ENCODE data around the gene ABHD17A.

ABHD17A gene

GRCh38 chr19:1885398-1886119 lies at the start of gene ABHD17A:
Gene ABHD17A (minus strand): TSS chr19:1885496. CDS start chr19:1881566, 3,930 bp downstream.
- peak; percentile 84 for DNase-seq

DNA sequence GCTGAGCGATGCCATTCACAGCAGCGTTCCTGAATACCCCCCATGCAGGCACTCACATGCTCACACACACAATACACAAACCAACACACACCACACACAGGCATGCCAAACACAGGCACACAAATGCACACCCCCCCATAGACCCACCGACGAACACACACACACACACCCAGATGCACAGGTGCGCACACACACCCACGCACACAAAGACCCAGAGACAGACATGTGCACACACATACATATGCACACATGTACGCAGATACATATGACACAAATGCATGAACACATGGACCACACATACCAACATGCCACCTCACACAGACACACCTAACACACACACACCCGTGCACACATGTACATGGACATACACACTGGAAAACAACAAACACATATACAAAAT lies 48.6 kb upstream of the ABHD17A start:
- DNase-seq, result no peak

- no peak for DNase-seq
Measured at GRCh38 chr19:1933244-1933643, 47.9 kb upstream of the ABHD17A start.

GRCh38 chr19:1932395-1932794 lies 47.1 kb upstream of the ABHD17A start:
- no peak for DNase-seq

DNA sequence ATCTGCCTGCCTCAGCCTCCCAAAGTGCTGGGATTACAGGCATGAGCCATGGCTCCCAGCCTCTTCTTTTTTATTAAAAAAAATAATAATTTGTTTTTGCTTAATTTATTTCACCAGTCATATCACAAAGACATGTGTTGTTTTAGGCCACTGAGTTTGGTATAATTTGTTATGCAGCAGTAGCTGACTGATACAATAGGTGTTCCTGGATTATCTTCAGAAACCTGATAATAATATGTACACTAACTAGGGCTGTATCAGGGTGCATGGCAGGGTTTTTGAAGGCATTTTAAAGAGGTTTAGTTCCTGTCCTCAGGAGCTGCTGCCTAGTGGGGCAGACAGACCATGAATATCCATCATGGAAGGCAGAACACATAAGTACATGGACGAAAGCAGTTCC lies 46.1 kb upstream of the ABHD17A start:
- no peak for DNase-seq

DNA sequence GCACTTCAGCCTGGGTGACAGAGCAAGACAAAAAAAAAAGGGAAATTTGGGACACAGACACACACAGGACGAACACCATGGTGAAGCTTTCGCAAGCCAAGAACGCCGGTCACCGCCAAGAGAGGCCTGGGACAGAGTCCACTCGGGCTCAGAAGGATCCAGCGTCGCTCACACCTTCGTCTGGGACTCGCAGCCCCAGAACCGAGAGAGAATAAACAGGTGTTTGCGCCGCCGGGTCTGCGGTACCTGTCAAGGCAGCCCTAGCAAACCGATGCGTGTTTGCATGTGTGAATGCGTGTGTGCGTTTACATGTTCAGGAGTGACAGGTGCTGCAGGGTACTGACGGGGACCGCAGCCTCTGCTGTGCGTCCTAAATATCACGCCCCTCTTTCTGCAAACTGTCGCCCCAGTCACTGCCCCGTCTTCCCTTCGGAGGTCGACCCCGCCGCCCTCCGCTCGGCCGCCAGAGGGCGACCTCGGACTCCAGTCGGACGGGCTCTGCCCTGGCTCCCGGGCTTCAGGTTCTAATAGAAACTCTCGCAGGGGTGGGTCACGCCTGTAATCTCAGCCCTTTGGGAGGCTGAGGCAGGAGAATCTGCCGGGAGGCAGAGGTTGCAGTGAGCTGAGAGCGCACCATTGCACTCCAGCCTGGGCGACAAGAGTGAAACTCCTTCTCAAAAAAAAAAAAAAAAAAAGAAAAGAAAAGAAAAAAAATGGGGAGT lies 43.9 kb upstream of the ABHD17A start:
- DNase-seq, result peak; percentile 65

DNA sequence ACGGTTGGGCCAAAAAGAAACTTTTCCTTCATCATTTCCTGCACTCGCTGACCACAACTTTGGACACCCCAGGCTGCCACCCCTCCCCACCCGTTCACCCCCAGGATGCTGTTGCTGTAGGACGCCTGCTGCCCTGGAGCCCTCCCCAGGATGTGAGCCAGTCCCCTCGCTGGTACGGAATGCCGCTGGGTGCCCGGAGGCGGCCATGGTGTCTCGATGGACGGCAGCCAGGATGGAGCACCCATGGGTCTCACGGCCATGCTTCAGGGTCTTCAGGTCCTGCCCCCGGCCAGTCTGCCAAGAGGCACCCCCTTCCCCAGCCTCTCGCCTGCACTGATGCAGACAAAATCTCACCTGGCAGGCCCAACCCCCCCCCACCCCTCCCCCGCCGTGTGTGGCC lies 40.2 kb upstream of the ABHD17A start:
- no peak for DNase-seq

- no peak for DNase-seq
Measured at GRCh38 chr19:1924320-1924961, 39.1 kb upstream of the ABHD17A start.

- DNase-seq, result no peak
Measured at GRCh38 chr19:1923319-1923718, 38.0 kb upstream of the ABHD17A start.

DNA sequence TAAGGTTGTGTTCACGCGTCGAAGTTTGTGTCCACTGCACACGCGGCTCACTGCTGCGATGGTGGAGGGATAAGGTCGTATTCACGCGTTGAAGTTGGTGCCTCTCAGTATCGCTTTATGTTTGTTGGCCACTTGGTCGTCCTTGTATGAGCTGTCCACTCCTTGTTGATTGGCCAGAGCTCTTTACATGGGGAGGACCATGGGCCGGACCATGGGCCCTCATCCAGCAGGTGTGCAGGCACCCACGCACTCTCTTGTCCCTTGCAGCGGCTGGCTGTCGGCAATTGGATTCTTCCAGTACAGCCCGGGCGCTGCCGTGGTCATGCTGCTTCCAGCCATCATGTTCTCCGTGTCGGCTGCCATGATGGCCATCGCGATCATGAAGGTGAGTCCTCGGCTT lies 37.5 kb upstream of the ABHD17A start:
- DNase-seq, result no peak

DNA sequence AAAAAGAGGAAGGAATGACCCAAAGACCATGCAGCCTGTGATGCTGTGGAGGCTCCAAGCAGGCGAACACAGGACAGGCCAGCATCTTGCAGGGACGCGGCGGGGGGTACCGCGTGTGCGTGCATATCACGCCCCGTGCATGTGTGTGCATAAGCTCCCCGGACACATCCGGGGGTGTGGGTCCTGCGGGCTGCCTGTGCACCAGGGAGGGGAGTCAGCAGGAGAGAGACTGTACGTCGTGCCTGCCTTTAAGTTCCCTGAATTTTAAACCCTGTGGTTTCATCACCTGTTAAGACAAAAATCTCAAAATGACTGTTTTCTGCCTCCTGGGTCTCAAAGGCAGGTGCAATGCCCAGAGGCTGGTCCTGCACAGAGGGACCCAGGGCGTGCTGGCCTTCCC lies 36.5 kb upstream of the ABHD17A start:
- no peak for DNase-seq

- DNase-seq, result no peak
Measured at GRCh38 chr19:1921326-1921725, 36.0 kb upstream of the ABHD17A start.

DNA sequence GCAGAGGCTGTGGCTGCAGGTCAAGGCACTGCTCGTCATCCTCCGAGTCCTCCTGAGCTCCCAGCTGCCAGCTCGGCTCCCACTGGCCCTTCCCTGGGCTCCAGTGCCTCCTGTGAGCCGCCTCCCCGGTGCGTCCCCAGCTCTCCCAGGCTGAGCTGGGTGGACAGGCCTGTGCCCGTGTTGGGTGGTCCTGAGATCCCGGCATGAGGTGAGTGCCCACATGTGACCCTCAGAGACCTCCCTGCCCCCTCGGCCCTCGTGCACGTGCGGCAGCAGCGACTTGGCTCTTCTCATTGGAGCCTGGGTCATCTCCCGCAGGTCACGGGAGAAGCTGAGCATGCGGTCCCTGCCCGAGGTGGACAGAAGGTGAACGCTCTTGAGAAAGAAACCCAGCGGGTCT lies 35.3 kb upstream of the ABHD17A start:
- no peak for DNase-seq

DNA sequence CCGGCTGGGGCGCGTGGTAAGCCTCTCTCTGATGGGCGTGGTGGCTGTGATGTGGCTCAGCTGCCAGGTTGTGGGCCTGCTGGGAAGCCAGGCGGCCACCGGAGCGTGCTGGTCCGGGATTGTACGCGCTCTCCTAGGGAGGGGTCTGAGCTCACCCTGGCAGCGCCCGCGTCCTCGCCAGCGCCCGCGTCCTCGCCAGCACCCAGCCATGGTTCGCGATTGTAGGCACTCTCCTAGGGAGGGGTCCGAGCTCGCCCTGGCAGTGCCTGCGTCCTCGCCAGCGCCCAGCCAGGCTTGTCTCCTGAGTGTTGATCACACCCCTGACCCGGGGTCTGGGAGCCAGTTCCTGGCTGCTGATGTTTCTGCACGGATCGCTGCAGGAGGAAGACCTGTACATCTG lies 33.7 kb upstream of the ABHD17A start:
- no peak for DNase-seq

- no peak for DNase-seq
Measured at GRCh38 chr19:1917926-1918325, 32.6 kb upstream of the ABHD17A start.

DNA sequence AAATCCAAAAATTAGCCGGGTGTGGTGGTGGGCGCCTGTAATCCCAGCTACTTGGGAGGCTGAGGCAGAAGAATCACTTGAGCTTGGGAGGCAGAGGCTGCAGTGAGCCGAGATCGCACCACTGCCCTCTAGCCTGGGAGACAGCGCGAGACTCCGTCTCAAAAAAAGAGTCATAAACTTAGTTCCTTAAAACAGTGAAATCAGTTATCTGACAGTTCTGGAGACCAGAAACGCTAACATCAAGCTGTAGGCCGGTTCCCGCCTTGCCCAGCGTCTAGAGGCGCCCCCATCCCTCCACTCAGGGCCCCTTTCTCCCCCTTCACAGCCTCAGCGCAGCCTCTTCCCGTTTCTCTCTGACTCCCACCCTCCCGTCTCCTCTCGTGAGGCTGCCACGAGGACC lies 31.9 kb upstream of the ABHD17A start:
- no peak for DNase-seq

DNA sequence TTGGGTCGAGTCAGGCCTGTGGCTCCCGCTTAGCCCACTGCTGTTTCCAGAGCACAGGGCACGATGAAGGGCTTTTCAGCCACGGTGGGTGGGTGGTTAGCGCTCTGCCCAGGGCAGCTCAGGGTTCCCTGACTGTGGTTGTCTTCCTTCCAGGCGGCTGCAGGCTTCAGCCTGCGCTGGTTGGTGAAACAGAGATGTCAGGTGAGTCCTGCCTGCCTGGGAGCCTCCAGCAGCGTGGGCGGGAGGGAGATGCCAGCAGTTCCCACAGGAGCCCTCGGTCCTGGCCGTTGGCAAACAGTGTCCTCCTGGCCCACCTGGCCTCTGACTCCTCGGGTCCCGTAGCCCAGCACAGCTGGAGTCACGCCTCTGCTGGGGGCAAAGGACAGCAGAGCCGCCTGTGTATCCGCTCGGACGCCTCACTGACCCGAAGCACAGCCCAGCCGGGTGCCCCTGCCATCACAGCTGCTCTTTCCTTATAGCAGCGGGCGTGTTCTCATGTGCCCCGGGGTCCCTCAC lies 29.6 kb upstream of the ABHD17A start:
- DNase-seq, result no peak

DNA sequence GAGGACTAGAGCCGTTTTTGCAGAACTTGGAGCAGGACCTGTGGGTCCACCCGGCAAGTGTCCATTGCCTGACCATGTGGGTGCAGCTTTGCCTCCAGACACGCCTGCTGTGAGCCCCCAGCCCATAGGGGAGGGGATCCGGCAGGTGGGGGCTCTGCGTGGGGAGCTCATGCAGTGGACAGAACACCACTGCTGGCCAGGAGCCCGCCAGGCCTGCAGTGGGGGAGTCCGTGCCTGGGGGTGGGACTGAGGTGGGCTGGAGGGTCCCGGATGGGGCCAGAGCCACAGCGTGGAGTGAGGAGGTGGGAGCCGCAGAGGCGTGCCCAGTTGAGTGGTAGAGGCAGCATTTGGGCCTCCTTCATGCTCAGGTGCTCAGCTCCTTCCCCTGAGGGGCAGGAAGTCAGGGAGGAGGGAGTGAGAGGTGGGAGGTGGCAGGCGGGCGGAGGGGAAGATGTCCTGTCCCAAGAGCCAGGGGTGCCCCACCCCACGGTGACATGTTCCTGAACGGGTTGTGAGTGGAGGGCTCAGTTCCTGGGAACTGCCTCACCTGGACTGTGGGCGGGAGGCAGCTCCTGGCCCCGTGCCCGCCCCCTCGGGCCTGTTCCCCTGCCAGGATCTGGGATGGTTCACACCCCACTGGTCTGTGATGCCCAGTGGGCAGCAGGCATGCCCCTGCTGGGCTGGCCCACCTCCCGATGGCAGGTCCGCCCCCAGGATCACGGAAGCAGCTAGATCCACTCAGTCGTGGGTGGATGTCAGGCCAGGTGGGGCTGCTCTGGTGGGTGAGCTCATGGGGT lies 28.7 kb upstream of the ABHD17A start:
- no peak for DNase-seq

GRCh38 chr19:1912760-1913505 lies 27.6 kb upstream of the ABHD17A start:
- DNase-seq, result no peak

GRCh38 chr19:1911995-1912394 lies 26.7 kb upstream of the ABHD17A start:
- no peak for DNase-seq

DNA sequence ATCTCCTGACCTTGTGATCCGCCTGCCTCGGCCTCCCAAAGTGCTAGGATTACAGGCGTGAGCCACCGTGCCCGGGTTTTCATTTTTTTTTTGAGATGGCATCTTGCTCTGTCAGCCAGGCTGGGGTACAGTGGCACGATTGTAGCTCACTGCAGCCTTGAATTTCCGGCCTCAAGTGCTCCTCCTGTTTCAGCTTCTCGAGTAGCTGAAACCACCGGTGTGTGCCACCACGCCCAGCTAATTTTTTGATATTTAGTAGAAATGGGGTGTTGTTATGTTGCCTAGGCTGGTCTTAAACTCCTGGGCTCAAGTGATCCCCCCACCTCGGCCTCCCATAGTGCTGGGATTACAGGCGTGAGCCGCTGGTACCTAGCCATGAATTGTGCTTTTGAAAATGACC lies 25.8 kb upstream of the ABHD17A start:
- DNase-seq, result no peak

GRCh38 chr19:1910177-1910576 lies 24.9 kb upstream of the ABHD17A start:
- no peak for DNase-seq

GRCh38 chr19:1909761-1910080 lies 24.4 kb upstream of the ABHD17A start:
- DNase-seq, result no peak
